ENCODE results near the gene DPF1.
A peak's percentile ranks its signal among the peaks of the same experiment; 100 is the strongest.

Gene DPF1

GRCh38 chr19:38223119-38223523, 901 bp downstream of the DPF1 start:
- Histone ChIP-seq H3K4me3 (no peak overlapping the region), H3K9ac (no peak overlapping the region; the same call in 1 of the 2 replicates), H3K9me3 (no peaks in the 10 kb centered on the region), H3K4me1 (peaks cover 29% of the 10 kb centered on the region), H3K36me3 (peaks cover 9% of the 10 kb centered on the region), H3K27ac (no peak overlapping the region), H3K4me2 (peak overlapping the region; percentile 92), H3K27me3 (peaks cover 15% of the 10 kb centered on the region), H4K20me1 (no peaks in the 10 kb centered on the region)
- TF ChIP-seq Cebpa-rat (IDR thresholded peaks at IDR 0.05), result no peak

GRCh38 chr19:38221919-38222830, 1.8 kb downstream of the DPF1 start:
- no peak for TF ChIP-seq Cebpa-rat (IDR thresholded peaks at IDR 0.05)
- H3K4me2 ChIP-seq, result no peak overlapping the region
- H3K4me1 ChIP-seq, result peaks cover 20% of the 10 kb centered on the region
- H3K27ac ChIP-seq, result no peak overlapping the region
- H3K4me3 ChIP-seq, result no peak overlapping the region
- no peaks in the 10 kb centered on the region for H4K20me1 ChIP-seq
- H3K9me3 ChIP-seq, result no peaks in the 10 kb centered on the region
- H3K36me3 ChIP-seq, result peaks cover 12% of the 10 kb centered on the region
- H3K27me3 ChIP-seq, result peaks cover 8% of the 10 kb centered on the region; the same call in 1 of the 2 replicates
- no peak overlapping the region for H3K9ac ChIP-seq

- no peak overlapping the region for H3K9ac ChIP-seq
- peaks cover 8% of the 10 kb centered on the region; the same call in 1 of the 2 replicates for H3K27me3 ChIP-seq
- H3K36me3 ChIP-seq, result peaks cover 12% of the 10 kb centered on the region
- TF ChIP-seq Cebpa-rat (IDR thresholded peaks at IDR 0.05), result no peak
- no peak overlapping the region for H3K4me2 ChIP-seq
- no peak overlapping the region for H3K4me3 ChIP-seq
- peaks cover under 1% of the 10 kb centered on the region; the same call in 1 of the 2 replicates for H4K20me1 ChIP-seq
- no peaks in the 10 kb centered on the region for H3K9me3 ChIP-seq
- H3K27ac ChIP-seq, result no peak overlapping the region
- peaks cover 13% of the 10 kb centered on the region for H3K4me1 ChIP-seq
Measured at GRCh38 chr19:38221421-38221820, 2.6 kb downstream of the DPF1 start.

GRCh38 chr19:38219221-38219620, 4.8 kb downstream of the DPF1 start:
- TF ChIP-seq Cebpa-rat (IDR thresholded peaks at IDR 0.05), result no peak
- Histone ChIP-seq H3K36me3 (peaks cover 21% of the 10 kb centered on the region), H3K27ac (no peak overlapping the region), H3K9me3 (no peaks in the 10 kb centered on the region), H3K27me3 (peaks cover 8% of the 10 kb centered on the region; the same call in 1 of the 2 replicates), H3K4me1 (peaks cover 13% of the 10 kb centered on the region), H4K20me1 (peaks cover 13% of the 10 kb centered on the region), H3K9ac (no peak overlapping the region), H3K4me2 (no peak overlapping the region), H3K4me3 (no peak overlapping the region)

- Histone ChIP-seq H3K27me3 (peaks cover 8% of the 10 kb centered on the region; the same call in 1 of the 2 replicates), H3K4me2 (no peak overlapping the region), H3K36me3 (peaks cover 21% of the 10 kb centered on the region), H4K20me1 (peaks cover 23% of the 10 kb centered on the region), H3K27ac (no peak overlapping the region), H3K4me1 (peaks cover 17% of the 10 kb centered on the region), H3K4me3 (no peak overlapping the region), H3K9ac (no peak overlapping the region), H3K9me3 (no peaks in the 10 kb centered on the region)
- no peak for TF ChIP-seq Cebpa-rat (IDR thresholded peaks at IDR 0.05)
Measured at GRCh38 chr19:38218204-38218603, 5.8 kb downstream of the DPF1 start.

- no peak overlapping the region for H3K9ac ChIP-seq
- H3K4me3 ChIP-seq, result no peak overlapping the region
- peaks cover 21% of the 10 kb centered on the region for H3K36me3 ChIP-seq
- TF ChIP-seq Cebpa-rat (IDR thresholded peaks at IDR 0.05), result no peak
- H3K4me2 ChIP-seq, result no peak overlapping the region
- no peaks in the 10 kb centered on the region for H3K9me3 ChIP-seq
- H4K20me1 ChIP-seq, result peaks cover 31% of the 10 kb centered on the region
- H3K27ac ChIP-seq, result no peak overlapping the region
- H3K27me3 ChIP-seq, result peaks cover 7% of the 10 kb centered on the region; the same call in 1 of the 2 replicates
- peaks cover 19% of the 10 kb centered on the region for H3K4me1 ChIP-seq
Measured at GRCh38 chr19:38216785-38217641, 7.0 kb downstream of the DPF1 start.

GRCh38 chr19:38213911-38214625, 10.0 kb downstream of the DPF1 start:
- no peak overlapping the region for H3K27ac ChIP-seq
- peak overlapping the region; percentile 65 for H3K4me2 ChIP-seq

GRCh38 chr19:38213469-38213868, 10.6 kb downstream of the DPF1 start:
- peak overlapping the region; percentile 65 for H3K4me2 ChIP-seq
- no peak overlapping the region for H3K27ac ChIP-seq
- TF ChIP-seq Cebpa-rat (IDR thresholded peaks at IDR 0.05), result no peak

More at GRCh38 chr19:38213911-38214625, 10.0 kb downstream of the DPF1 start:
- no peak for TF ChIP-seq Cebpa-rat (IDR thresholded peaks at IDR 0.05)
- peaks cover 21% of the 10 kb centered on the region for H3K36me3 ChIP-seq
- peaks cover 56% of the 10 kb centered on the region for H4K20me1 ChIP-seq
- H3K4me3 ChIP-seq, result no peak overlapping the region
- peaks cover 43% of the 10 kb centered on the region for H3K4me1 ChIP-seq
- no peak overlapping the region for H3K9ac ChIP-seq
- peaks cover 36% of the 10 kb centered on the region for H3K27me3 ChIP-seq
- H3K9me3 ChIP-seq, result no peaks in the 10 kb centered on the region

GRCh38 chr19:38211766-38212165, 12.3 kb downstream of the DPF1 start:
- Histone ChIP-seq H4K20me1 (peaks cover 67% of the 10 kb centered on the region), H3K4me1 (peaks cover 43% of the 10 kb centered on the region), H3K9ac (no peak overlapping the region), H3K27me3 (peaks cover 45% of the 10 kb centered on the region), H3K4me3 (no peak overlapping the region), H3K9me3 (no peaks in the 10 kb centered on the region), H3K36me3 (peaks cover 12% of the 10 kb centered on the region; the same call in 1 of the 2 replicates), H3K4me2 (no peak overlapping the region), H3K27ac (no peak overlapping the region)
- TF ChIP-seq Cebpa-rat (IDR thresholded peaks at IDR 0.05), result no peak

More at GRCh38 chr19:38213469-38213868, 10.6 kb downstream of the DPF1 start:
- no peaks in the 10 kb centered on the region for H3K9me3 ChIP-seq
- no peak overlapping the region for H3K9ac ChIP-seq
- peaks cover 62% of the 10 kb centered on the region for H4K20me1 ChIP-seq
- no peak overlapping the region for H3K4me3 ChIP-seq
- H3K27me3 ChIP-seq, result peaks cover 42% of the 10 kb centered on the region
- H3K4me1 ChIP-seq, result peaks cover 43% of the 10 kb centered on the region
- H3K36me3 ChIP-seq, result peaks cover 16% of the 10 kb centered on the region

Data from BLaER1 (cell line).